HPDE6-E6E7 (cell line): ENCODE results near the gene NTF3.

Source experiments
- DNase-seq: peaks from one replicate; pipeline ENCODE4 v3.0.0; 2011; ENCODE audit warnings: missing footprints; ENCODE audit errors: extremely low spot score

Gene NTF3

GRCh38 chr12:5430641-5431603 is 986 bp upstream of the NTF3 start:
- DNase-seq, result no peak

- no peak for DNase-seq
Measured at GRCh38 chr12:5433081-5433844, 1.4 kb downstream of the NTF3 start.

- no peak for DNase-seq
Measured at GRCh38 chr12:5433845-5434646, 2.1 kb downstream of the NTF3 start.

- no peak for DNase-seq
Measured at GRCh38 chr12:5434647-5435560, 3.0 kb downstream of the NTF3 start.

- DNase-seq, result no peak
Measured at GRCh38 chr12:5437182-5437583, 5.3 kb downstream of the NTF3 start.

GRCh38 chr12:5437589-5437988 is 5.7 kb downstream of the NTF3 start:
- no peak for DNase-seq

GRCh38 chr12:5438671-5439200 is 6.8 kb downstream of the NTF3 start:
- DNase-seq, result no peak

GRCh38 chr12:5439371-5439771 is 7.5 kb downstream of the NTF3 start:
- DNase-seq, result no peak

GRCh38 chr12:5439788-5440300 is 7.9 kb downstream of the NTF3 start:
- DNase-seq, result no peak

- no peak for DNase-seq
Measured at GRCh38 chr12:5440978-5441377, 9.1 kb downstream of the NTF3 start.

GRCh38 chr12:5441497-5442236 is 9.8 kb downstream of the NTF3 start:
- DNase-seq, result no peak

- DNase-seq, result no peak
Measured at GRCh38 chr12:5442251-5443006, 10.5 kb downstream of the NTF3 start.

- DNase-seq, result no peak
Measured at GRCh38 chr12:5444520-5444919, 12.6 kb downstream of the NTF3 start.

- no peak for DNase-seq
Measured at GRCh38 chr12:5447320-5447719, 15.4 kb downstream of the NTF3 start.

GRCh38 chr12:5451251-5451650 is 19.3 kb downstream of the NTF3 start:
- DNase-seq, result no peak

GRCh38 chr12:5452569-5452968 is 20.7 kb downstream of the NTF3 start:
- no peak for DNase-seq

GRCh38 chr12:5453466-5453865 is 21.6 kb downstream of the NTF3 start:
- no peak for DNase-seq

GRCh38 chr12:5455045-5455444 is 23.1 kb downstream of the NTF3 start:
- DNase-seq, result no peak

- DNase-seq, result no peak
Measured at GRCh38 chr12:5456030-5456429, 24.1 kb downstream of the NTF3 start.
